ENCODE data around the gene SIRT5.

Gene SIRT5

GRCh38 chr6:13614926-13615791, 40.8 kb downstream of the SIRT5 start, which contains the start of gene NOL7:
TSS of gene NOL7 (plus strand) at chr6:13615335. CDS start at chr6:13615359, 24 bp downstream.
- Histone ChIP-seq H3K27ac (ENCODE audit: extremely low read depth, low read depth, low read length) (peak within 1 kb of the TSS; percentile 60), H3K4me1 (ENCODE audit: control insufficient read depth, insufficient read depth, low read length) (peaks cover 12% of the 10 kb centered on the region), H3K4me3 (ENCODE audit: low read depth, low read length) (peak within 1 kb of the TSS; percentile 73), H3K36me3 (ENCODE audit: control insufficient read depth in 2 of 2, insufficient read depth in 1 of 2, low read length in 2 of 2) (peaks cover 28 to 37% of the 10 kb centered on the region in 2 experiments), H3K9me3 (ENCODE audit: control insufficient read depth, insufficient read depth, low read depth, low read length) (no peaks in the 10 kb centered on the region)
- CTCF ChIA-PET = interaction anchor here (0.6 to 4.3 kb wide), 32 partner anchors 9 to 1641 kb away, joined by 3 to 39 read pairs (median 4); partner anchors contain the start of genes RANBP9, SIRT5 and TBC1D7
- POLR2A ChIA-PET = interaction anchor here (0.6 to 3.7 kb wide), 27 partner anchors 9 to 1343 kb away, joined by 3 to 49 read pairs (median 5); partner anchors contain the start of genes GFOD1, MCUR1, RANBP9 and SIRT5
- peak; percentile 89 for TF ChIP-seq ZNF610 (tag by site-specific recombination; IDR thresholded peaks at IDR 0.05; ENCODE audit: borderline replicate concordance)
- TF ChIP-seq GLI4 (tag by site-specific recombination; IDR thresholded peaks at IDR 0.05) = no peak
- no peak for TF ChIP-seq ZNF202 (tag by site-specific recombination; IDR thresholded peaks at IDR 0.05; ENCODE audit: borderline replicate concordance)
- peak; percentile 85 for TF ChIP-seq GLIS1 (tag by site-specific recombination; IDR thresholded peaks at IDR 0.05)
- TF ChIP-seq ZNF629 (tag by site-specific recombination; IDR thresholded peaks at IDR 0.05) = peak; percentile 72
- TF ChIP-seq KLF7 (tag by site-specific recombination; IDR thresholded peaks at IDR 0.05; ENCODE audit: borderline replicate concordance) = peak; percentile 61; the same call in 1 of the 2 replicates
- TF ChIP-seq ZNF514 (tag by site-specific recombination; IDR thresholded peaks at IDR 0.05) = no peak
- TF ChIP-seq ZNF391 (tag by site-specific recombination; IDR thresholded peaks at IDR 0.05; ENCODE audit: borderline replicate concordance, low read depth) = peak; percentile 63; the same call in 1 of the 2 replicates
- no peak for TF ChIP-seq ZNF530 (tag by site-specific recombination; IDR thresholded peaks at IDR 0.05; ENCODE audit: low read depth)
- TF ChIP-seq ZNF639 (tag by site-specific recombination; IDR thresholded peaks at IDR 0.05) = peak; percentile 69
- TF ChIP-seq ZNF600 (tag by site-specific recombination; IDR thresholded peaks at IDR 0.05) = peak; percentile 74
- TF ChIP-seq SP3 (tag by site-specific recombination; IDR thresholded peaks at IDR 0.05) = peak; percentile 91
- peak; percentile 73 for TF ChIP-seq ZFP37 (tag by site-specific recombination; IDR thresholded peaks at IDR 0.05)
- TF ChIP-seq ZNF677 (tag by site-specific recombination; IDR thresholded peaks at IDR 0.05) = 0 out of 2 replicates have a peak, but pooled peaks have one; percentile 37
- TF ChIP-seq HOXD13 (CRISPR knock-in tag; IDR thresholded peaks at IDR 0.05; ENCODE audit: borderline replicate concordance) = no peak
- 0 out of 2 replicates have a peak, but pooled peaks have one; percentile 8 for TF ChIP-seq PRDM10 (tag by site-specific recombination; IDR thresholded peaks at IDR 0.05)
- TF ChIP-seq ZNF792 (tag by site-specific recombination; IDR thresholded peaks at IDR 0.05) = 0 out of 2 replicates have a peak, but pooled peaks have one; percentile 2
- 0 out of 2 replicates have a peak, but pooled peaks have one; percentile 12 for TF ChIP-seq PRDM4 (tag by site-specific recombination; IDR thresholded peaks at IDR 0.05)
- TF ChIP-seq ZNF341 (tag by site-specific recombination; IDR thresholded peaks at IDR 0.05; ENCODE audit: low read depth) = no peak
- peak; percentile 96 for TF ChIP-seq ZNF501 (tag by site-specific recombination; IDR thresholded peaks at IDR 0.05)
- no peak for TF ChIP-seq PRDM6 (tag by site-specific recombination; IDR thresholded peaks at IDR 0.05)
- peak; percentile 100 for TF ChIP-seq CTCF (tag by site-specific recombination; IDR thresholded peaks at IDR 0.05)
- TF ChIP-seq ZNF561 (tag by site-specific recombination; IDR thresholded peaks at IDR 0.05; ENCODE audit: borderline replicate concordance) = peak; percentile 74
- TF ChIP-seq YY1 (tag by site-specific recombination; IDR thresholded peaks at IDR 0.05) = peak; percentile 77; the same call in 1 of the 2 replicates
- peak; percentile 83 for TF ChIP-seq SP2 (tag by site-specific recombination; IDR thresholded peaks at IDR 0.05)
- no peak for TF ChIP-seq RBAK (tag by site-specific recombination; IDR thresholded peaks at IDR 0.05)

Measured in HEK293 (cell line).